ENCODE data around the gene KCNQ1OT1. TPM values are rescaled to one million over a fixed set of nuclear protein-coding genes. Genes with fewer than 3 reads are reported as not detected.
"Not testable (repeated sequence)": the region's sequence is repeated elsewhere in the genome, so short reads cannot be mapped to it uniquely, and the experiment has no call there.

The KCNQ1OT1 gene
- total and polyA plus RNA-seq, 4 donors: 0.08 to 5.4 (median 1.2) TPM

GRCh38 chr11:2644844-2645778 is 54.7 kb downstream of the KCNQ1OT1 start:
- Histone ChIP-seq H3K36me3 (ENCODE audit: control insufficient read depth in 1 of 2, insufficient read depth in 2 of 2, low read length in 1 of 2) (no peaks in the 10 kb centered on the region), H3K27me3 (ENCODE audit: control insufficient read depth in 1 of 2, insufficient read depth in 2 of 2, low read length in 1 of 2) (no peaks in the 10 kb centered on the region), H3K4me1 (ENCODE audit: control insufficient read depth in 1 of 2, insufficient read depth in 2 of 2, low read length in 2 of 2) (no peaks in the 10 kb centered on the region), H3K4me3 (ENCODE audit: low read length in 2 of 2) (no peak overlapping the region), H3K9me3 (ENCODE audit: control insufficient read depth, low read length) (peaks cover 11% of the 10 kb centered on the region), H3K27ac (ENCODE audit: low read depth in 1 of 2, low read length in 2 of 2) (no peak overlapping the region)
- WGBS, 2 donors: 91 to 100% methylated on average over 4 of the region's 4 CpGs
- ATAC-seq (ENCODE audit: low FRiP score) (no peak), DNase-seq (no peak)
- intact Hi-C loops (cut with DNase I): no loop called here

GRCh38 chr11:2643746-2644145 is 56.0 kb downstream of the KCNQ1OT1 start:
- Histone ChIP-seq H3K27me3 (ENCODE audit: control insufficient read depth in 1 of 2, insufficient read depth in 2 of 2, low read length in 1 of 2) (no peaks in the 10 kb centered on the region), H3K9me3 (ENCODE audit: control insufficient read depth, low read length) (peaks cover 11% of the 10 kb centered on the region), H3K27ac (ENCODE audit: low read depth in 1 of 2, low read length in 2 of 2) (no peak overlapping the region), H3K36me3 (ENCODE audit: control insufficient read depth in 1 of 2, insufficient read depth in 2 of 2, low read length in 1 of 2) (no peaks in the 10 kb centered on the region), H3K4me1 (ENCODE audit: control insufficient read depth in 1 of 2, insufficient read depth in 2 of 2, low read length in 2 of 2) (no peaks in the 10 kb centered on the region), H3K4me3 (ENCODE audit: low read length in 2 of 2) (no peak overlapping the region)
- 88 to 89% methylated on average over 3 of the region's 3 CpGs for WGBS, 2 donors
- intact Hi-C loops (cut with DNase I): no loop called here
- ATAC-seq (ENCODE audit: low FRiP score) (no peak), DNase-seq (no peak)

- ATAC-seq (ENCODE audit: low FRiP score): no peak
- Histone ChIP-seq H3K27me3 (ENCODE audit: control insufficient read depth in 1 of 2, insufficient read depth in 2 of 2, low read length in 1 of 2) (no peaks in the 10 kb centered on the region), H3K9me3 (ENCODE audit: control insufficient read depth, low read length) (peaks cover 11% of the 10 kb centered on the region), H3K36me3 (ENCODE audit: control insufficient read depth in 1 of 2, insufficient read depth in 2 of 2, low read length in 1 of 2) (no peaks in the 10 kb centered on the region), H3K27ac (ENCODE audit: low read depth in 1 of 2, low read length in 2 of 2) (no peak overlapping the region), H3K4me1 (ENCODE audit: control insufficient read depth in 1 of 2, insufficient read depth in 2 of 2, low read length in 2 of 2) (no peaks in the 10 kb centered on the region), H3K4me3 (ENCODE audit: low read length in 2 of 2) (no peak overlapping the region)
- DNase-seq: no peak
- intact Hi-C loops (cut with DNase I): no loop called here
- WGBS, 2 donors: 82 to 84% methylated on average over 1 of the region's 1 CpG
These were observed 58.2 kb downstream of the KCNQ1OT1 start for GRCh38 chr11:2641623-2642022.

- DNase-seq; H3K9me3 ChIP-seq (ENCODE audit: control insufficient read depth, low read length); H3K4me1 ChIP-seq (ENCODE audit: control insufficient read depth in 1 of 2, insufficient read depth in 2 of 2, low read length in 2 of 2); H3K36me3 ChIP-seq (ENCODE audit: control insufficient read depth in 1 of 2, insufficient read depth in 2 of 2, low read length in 1 of 2); H3K27me3 ChIP-seq (ENCODE audit: control insufficient read depth in 1 of 2, insufficient read depth in 2 of 2, low read length in 1 of 2); ATAC-seq (ENCODE audit: low FRiP score); H3K27ac ChIP-seq (ENCODE audit: low read depth in 1 of 2, low read length in 2 of 2); H3K4me3 ChIP-seq (ENCODE audit: low read length in 2 of 2); intact Hi-C loops (cut with DNase I): not testable (repeated sequence)
- 91 to 94% methylated on average over 13 of the region's 13 CpGs for WGBS, 2 donors
These were observed 60.0 kb downstream of the KCNQ1OT1 start for GRCh38 chr11:2639763-2640162.

- no peak overlapping the region for H3K27ac ChIP-seq (ENCODE audit: low read depth in 1 of 2, low read length in 2 of 2)
- intact Hi-C loops (cut with DNase I): no loop called here
- no peaks in the 10 kb centered on the region for H3K9me3 ChIP-seq (ENCODE audit: control insufficient read depth, low read length)
These were observed 68.6 kb downstream of the KCNQ1OT1 start for GRCh38 chr11:2631161-2631560.

GRCh38 chr11:2630679-2631078 is 69.1 kb downstream of the KCNQ1OT1 start:
- no peak for DNase-seq
- no peaks in the 10 kb centered on the region for H3K4me1 ChIP-seq (ENCODE audit: control insufficient read depth in 1 of 2, insufficient read depth in 2 of 2, low read length in 2 of 2)
- H3K27me3 ChIP-seq (ENCODE audit: control insufficient read depth in 1 of 2, insufficient read depth in 2 of 2, low read length in 1 of 2): no peaks in the 10 kb centered on the region
- 91 to 95% methylated on average over 1 of the region's 1 CpG for WGBS, 2 donors
- ATAC-seq (ENCODE audit: low FRiP score): no peak
- intact Hi-C loops (cut with DNase I): no loop called here
- no peak overlapping the region for H3K27ac ChIP-seq (ENCODE audit: low read depth in 1 of 2, low read length in 2 of 2)
- H3K4me3 ChIP-seq (ENCODE audit: low read length in 2 of 2): no peak overlapping the region
- no peaks in the 10 kb centered on the region for H3K36me3 ChIP-seq (ENCODE audit: control insufficient read depth in 1 of 2, insufficient read depth in 2 of 2, low read length in 1 of 2)
- no peaks in the 10 kb centered on the region for H3K9me3 ChIP-seq (ENCODE audit: control insufficient read depth, low read length)

More at GRCh38 chr11:2631161-2631560, 68.6 kb downstream of the KCNQ1OT1 start:
- 69% methylated on average over 1 of the region's 1 CpG for WGBS, 2 donors
- H3K4me1 ChIP-seq (ENCODE audit: control insufficient read depth in 1 of 2, insufficient read depth in 2 of 2, low read length in 2 of 2): no peaks in the 10 kb centered on the region
- DNase-seq (no peak), ATAC-seq (ENCODE audit: low FRiP score) (no peak)
- H3K4me3 ChIP-seq (ENCODE audit: low read length in 2 of 2): no peak overlapping the region
- no peaks in the 10 kb centered on the region for H3K36me3 ChIP-seq (ENCODE audit: control insufficient read depth in 1 of 2, insufficient read depth in 2 of 2, low read length in 1 of 2)
- H3K27me3 ChIP-seq (ENCODE audit: control insufficient read depth in 1 of 2, insufficient read depth in 2 of 2, low read length in 1 of 2): no peaks in the 10 kb centered on the region

GRCh38 chr11:2625183-2625582 is 74.6 kb downstream of the KCNQ1OT1 start:
- Histone ChIP-seq H3K27me3 (ENCODE audit: control insufficient read depth in 1 of 2, insufficient read depth in 2 of 2, low read length in 1 of 2) (no peaks in the 10 kb centered on the region), H3K27ac (ENCODE audit: low read depth in 1 of 2, low read length in 2 of 2) (no peak overlapping the region), H3K4me3 (ENCODE audit: low read length in 2 of 2) (no peak overlapping the region), H3K36me3 (ENCODE audit: control insufficient read depth in 1 of 2, insufficient read depth in 2 of 2, low read length in 1 of 2) (no peaks in the 10 kb centered on the region), H3K9me3 (ENCODE audit: control insufficient read depth, low read length) (peaks cover 4% of the 10 kb centered on the region), H3K4me1 (ENCODE audit: control insufficient read depth in 1 of 2, insufficient read depth in 2 of 2, low read length in 2 of 2) (no peaks in the 10 kb centered on the region)
- 58 to 59% methylated on average over 3 of the region's 3 CpGs for WGBS, 2 donors
- DNase-seq (no peak), ATAC-seq (ENCODE audit: low FRiP score) (no peak)
- intact Hi-C loops (cut with DNase I): no loop called here

GRCh38 chr11:2621894-2622293 is 77.9 kb downstream of the KCNQ1OT1 start:
- H3K27ac ChIP-seq (ENCODE audit: low read depth in 1 of 2, low read length in 2 of 2): no peak overlapping the region
- H3K4me1 ChIP-seq (ENCODE audit: control insufficient read depth in 1 of 2, insufficient read depth in 2 of 2, low read length in 2 of 2): no peaks in the 10 kb centered on the region
- WGBS, 2 donors: 23 to 24% methylated on average over 3 of the region's 3 CpGs
- intact Hi-C loops (cut with DNase I): no loop called here
- H3K9me3 ChIP-seq (ENCODE audit: control insufficient read depth, low read length): peaks cover 5% of the 10 kb centered on the region
- no peak for ATAC-seq (ENCODE audit: low FRiP score)
- no peak for DNase-seq
- H3K36me3 ChIP-seq (ENCODE audit: control insufficient read depth in 1 of 2, insufficient read depth in 2 of 2, low read length in 1 of 2): no peaks in the 10 kb centered on the region
- H3K4me3 ChIP-seq (ENCODE audit: low read length in 2 of 2): no peak overlapping the region
- H3K27me3 ChIP-seq (ENCODE audit: control insufficient read depth in 1 of 2, insufficient read depth in 2 of 2, low read length in 1 of 2): no peaks in the 10 kb centered on the region

Measured in aorta (tissue), 5 donors.